ENCODE measurements around the gene OR8D1. TPM values are rescaled to one million over a fixed set of nuclear protein-coding genes. Genes with fewer than 3 reads are reported as not detected.
A peak's percentile ranks its signal among the peaks of the same experiment; 100 is the strongest.

The OR8D1 gene
- total RNA-seq, 1 experiment from 2014 or later, result not detected

GRCh38 chr11:124327775-124328174, 14.0 kb upstream of the OR8D1 start:
- no peaks in the 10 kb centered on the region for H3K4me1 Mint-ChIP-seq (ENCODE audit: insufficient read depth, unreplicated experiment)
- no peaks in the 10 kb centered on the region for H3K36me3 Mint-ChIP-seq (ENCODE audit: insufficient read depth, unreplicated experiment)
- intact Hi-C loops (cut with micrococcal nuclease), result no loop called here
- no peak for TF ChIP-seq CTCF (IDR thresholded peaks at IDR 0.05; ENCODE audit: unreplicated experiment)
- BruUV-seq (replicated peaks), result no TSS peak
- H3K4me3 Mint-ChIP-seq (ENCODE audit: unreplicated experiment), result no peak overlapping the region
- H3K9me3 Mint-ChIP-seq (ENCODE audit: unreplicated experiment), result no peaks in the 10 kb centered on the region
- H3K27me3 Mint-ChIP-seq (ENCODE audit: insufficient read depth, unreplicated experiment), result peaks cover 94% of the 10 kb centered on the region
- no peak for DNase-seq (ENCODE audit: unreplicated experiment)
- CTCF ChIA-PET, result interaction anchor here (0.7 kb wide), 1 partner anchor 256 kb away, joined by 3 read pairs; no protein-coding TSS in a partner anchor
- POLR2A ChIA-PET, result no interaction called here
- H3K27ac Mint-ChIP-seq (ENCODE audit: low read depth, unreplicated experiment), result no peak overlapping the region

- intact Hi-C loops (cut with micrococcal nuclease), result no loop called here
- Mint-ChIP-seq H3K36me3 (ENCODE audit: insufficient read depth, unreplicated experiment) (no peaks in the 10 kb centered on the region), H3K27ac (ENCODE audit: low read depth, unreplicated experiment) (no peak overlapping the region), H3K9me3 (ENCODE audit: unreplicated experiment) (no peaks in the 10 kb centered on the region), H3K4me1 (ENCODE audit: insufficient read depth, unreplicated experiment) (no peaks in the 10 kb centered on the region), H3K4me3 (ENCODE audit: unreplicated experiment) (no peak overlapping the region), H3K27me3 (ENCODE audit: insufficient read depth, unreplicated experiment) (peaks cover 98% of the 10 kb centered on the region)
- POLR2A ChIA-PET, result no interaction called here
- CTCF ChIA-PET, result interaction anchor here (0.6 to 1.1 kb wide), 3 partner anchors 80 to 251 kb away, joined by 3 to 6 read pairs (median 5); no protein-coding TSS in a partner anchor
- no peak for TF ChIP-seq CTCF (IDR thresholded peaks at IDR 0.05; ENCODE audit: unreplicated experiment)
- DNase-seq (ENCODE audit: unreplicated experiment), result no peak
- no TSS peak for BruUV-seq (replicated peaks)
Measured at GRCh38 chr11:124322356-124322755, 8.6 kb upstream of the OR8D1 start.

GRCh38 chr11:124320097-124320496, 6.3 kb upstream of the OR8D1 start, which contains the start of gene OR8D2:
Gene OR8D2 (minus strand): TSS chr11:124320197. CDS start chr11:124320197, 0 bp downstream.
- no peak within 1 kb of the TSS for H3K4me3 Mint-ChIP-seq (ENCODE audit: unreplicated experiment)
- no TSS peak for BruUV-seq (replicated peaks)
- peaks cover 92% of the 10 kb centered on the region for H3K27me3 Mint-ChIP-seq (ENCODE audit: insufficient read depth, unreplicated experiment)
- H3K27ac Mint-ChIP-seq (ENCODE audit: low read depth, unreplicated experiment), result no peak within 1 kb of the TSS
- H3K36me3 Mint-ChIP-seq (ENCODE audit: insufficient read depth, unreplicated experiment), result no peaks in the 10 kb centered on the region
- TF ChIP-seq CTCF (IDR thresholded peaks at IDR 0.05; ENCODE audit: unreplicated experiment), result no peak
- no peaks in the 10 kb centered on the region for H3K9me3 Mint-ChIP-seq (ENCODE audit: unreplicated experiment)
- intact Hi-C loops (cut with micrococcal nuclease), result no loop called here
- ChIA-PET POLR2A (no interaction called here), CTCF (no interaction called here)
- H3K4me1 Mint-ChIP-seq (ENCODE audit: insufficient read depth, unreplicated experiment), result no peaks in the 10 kb centered on the region
- DNase-seq (ENCODE audit: unreplicated experiment), result no peak

- BruUV-seq (replicated peaks), result no TSS peak
- H3K36me3 Mint-ChIP-seq (ENCODE audit: insufficient read depth, unreplicated experiment), result no peaks in the 10 kb centered on the region
Measured at GRCh38 chr11:124315052-124315451, 1.3 kb upstream of the OR8D1 start.

More at GRCh38 chr11:124315052-124315451, 1.3 kb upstream of the OR8D1 start:
- POLR2A ChIA-PET, result no interaction called here
- peak; percentile 21 for DNase-seq (ENCODE audit: unreplicated experiment)
- Mint-ChIP-seq H3K27me3 (ENCODE audit: insufficient read depth, unreplicated experiment) (peaks cover 77% of the 10 kb centered on the region), H3K9me3 (ENCODE audit: unreplicated experiment) (no peaks in the 10 kb centered on the region), H3K4me3 (ENCODE audit: unreplicated experiment) (no peak overlapping the region), H3K27ac (ENCODE audit: low read depth, unreplicated experiment) (no peak overlapping the region), H3K4me1 (ENCODE audit: insufficient read depth, unreplicated experiment) (no peaks in the 10 kb centered on the region)
- CTCF ChIA-PET, result interaction anchor here (0.6 kb wide), 1 partner anchor 101 kb away, joined by 5 read pairs; no protein-coding TSS in a partner anchor
- no peak for TF ChIP-seq CTCF (IDR thresholded peaks at IDR 0.05; ENCODE audit: unreplicated experiment)
- intact Hi-C loops (cut with micrococcal nuclease), result no loop called here

Measured in MCF 10A (cell line).